OCI-LY1 (cell line): ENCODE measurements around the gene ZFYVE9.

ENCODE experiments used
- H2AFZ ChIP-seq: fragments of 200-600 bp; sonication (generic), shearing (Covaris generic); 2 replicates; pipeline ENCODE4 v1.6.0; 2014; ENCODE audit warnings: antibody characterized with exemption, mild to moderate bottlenecking, low read length
- H3F3A ChIP-seq: fragments of 200-600 bp; sonication (generic), shearing (Covaris generic); 2 replicates; pipeline ENCODE4 v1.6.0; 2014; ENCODE audit warnings: mild to moderate bottlenecking, antibody characterized with exemption, low read length, moderate library complexity; ENCODE audit not compliant: insufficient read depth
- H3K27ac ChIP-seq: fragments of 200-600 bp; sonication (generic); 2 replicates; pipeline ENCODE4 v1.5.1; 2014; ENCODE audit warnings: low read length, mixed run types, mild to moderate bottlenecking, low read depth; ENCODE audit not compliant: poor library complexity, severe bottlenecking
- H3K27me3 ChIP-seq: fragments of 200-600 bp; sonication (generic); 2 replicates; pipeline ENCODE4 v1.6.0; 2014; ENCODE audit warnings: antibody characterized with exemption, mild to moderate bottlenecking, low read length, moderate library complexity; ENCODE audit not compliant: insufficient read depth
- H3K36me3 ChIP-seq: fragments of 200-600 bp; sonication (generic); 2 replicates; pipeline ENCODE4 v1.6.1; 2014; ENCODE audit warnings: mild to moderate bottlenecking, antibody characterized with exemption, low read length, moderate library complexity, mixed read lengths; ENCODE audit not compliant: insufficient read depth
- H3K4me1 ChIP-seq: fragments of 200-600 bp; sonication (generic); 2 replicates; pipeline ENCODE4 v1.5.1; 2014; ENCODE audit warnings: mild to moderate bottlenecking, low read length, moderate library complexity; ENCODE audit not compliant: insufficient read depth, severe bottlenecking
- H3K4me2 ChIP-seq: fragments of 200-600 bp; sonication (generic), shearing (Covaris generic); 2 replicates; pipeline ENCODE4 v1.6.1; 2014; ENCODE audit warnings: low read length
- H3K4me3 ChIP-seq: fragments of 200-600 bp; sonication (generic); 2 replicates; pipeline ENCODE4 v1.5.1; 2014; ENCODE audit warnings: low read length, low read depth, mild to moderate bottlenecking, mixed read lengths; ENCODE audit not compliant: poor library complexity, severe bottlenecking
- H3K79me2 ChIP-seq: fragments of 200-600 bp; shearing (Covaris generic); 2 replicates; pipeline ENCODE4 v1.6.1; 2016; ENCODE audit warnings: mixed run types, low read length, mixed read lengths; ENCODE audit not compliant: insufficient read depth
- H3K9ac ChIP-seq: fragments of 200-600 bp; sonication (generic), shearing (Covaris generic); 2 replicates; pipeline ENCODE4 v1.6.1; 2014; ENCODE audit warnings: mild to moderate bottlenecking, low read length, mixed read lengths
- H3K9me2 ChIP-seq: fragments of 200-600 bp; sonication (generic), shearing (Covaris generic); 2 replicates; pipeline ENCODE4 v1.6.1; 2014; ENCODE audit warnings: low read depth, mild to moderate bottlenecking, low read length, mixed read lengths
- H3K9me3 ChIP-seq: fragments of 200-600 bp; shearing (Covaris generic); 2 replicates; pipeline ENCODE4 v1.6.1; 2014; ENCODE audit warnings: low read length, mixed read lengths
- H4K20me1 ChIP-seq: fragments of 200-600 bp; sonication (generic), shearing (Covaris generic); 2 replicates; pipeline ENCODE4 v1.6.0; 2016; ENCODE audit warnings: mild to moderate bottlenecking, low read length; ENCODE audit not compliant: insufficient read depth
- CTCF ChIP-seq: fragments of 200-600 bp; sonication (generic), shearing (Covaris generic); IDR thresholded peaks from 2 replicates; pipeline ENCODE4 v1.5.1; 2017; ENCODE audit warnings: mild to moderate bottlenecking, antibody characterized with exemption, low read length, moderate library complexity, mixed read lengths
- EZH2 ChIP-seq: fragments of 200-600 bp; sonication (generic), shearing (Covaris generic); IDR thresholded peaks from 2 replicates; pipeline ENCODE4 v1.8.0; 2017; ENCODE audit warnings: borderline replicate concordance, mixed run types, mild to moderate bottlenecking, antibody characterized with exemption, low read length, moderate library complexity, mixed read lengths

Gene ZFYVE9

GRCh38 chr1:52259886-52260285 is 118.0 kb downstream of the ZFYVE9 start:
- no peaks in the 10 kb centered on the region for H4K20me1 ChIP-seq
- H3K9ac ChIP-seq = no peak overlapping the region
- no peaks in the 10 kb centered on the region for H3K36me3 ChIP-seq
- H3K27me3 ChIP-seq = no peaks in the 10 kb centered on the region
- H2AFZ ChIP-seq = no peak overlapping the region
- no peaks in the 10 kb centered on the region for H3F3A ChIP-seq
- no peaks in the 10 kb centered on the region for H3K9me3 ChIP-seq
- no peaks in the 10 kb centered on the region for H3K79me2 ChIP-seq
- no peak overlapping the region for H3K4me3 ChIP-seq
- no peaks in the 10 kb centered on the region for H3K4me1 ChIP-seq
- TF ChIP-seq CTCF = no peak
- TF ChIP-seq EZH2 = no peak
- H3K27ac ChIP-seq = no peak overlapping the region
- no peak overlapping the region for H3K4me2 ChIP-seq
- H3K9me2 ChIP-seq = no peaks in the 10 kb centered on the region

GRCh38 chr1:52263153-52263910 is 121.4 kb downstream of the ZFYVE9 start:
- Histone ChIP-seq H3F3A (no peaks in the 10 kb centered on the region), H3K4me2 (no peak overlapping the region), H3K4me1 (no peaks in the 10 kb centered on the region), H3K27me3 (no peaks in the 10 kb centered on the region), H4K20me1 (no peaks in the 10 kb centered on the region), H3K9me2 (no peaks in the 10 kb centered on the region), H2AFZ (no peak overlapping the region), H3K9me3 (no peaks in the 10 kb centered on the region), H3K79me2 (no peaks in the 10 kb centered on the region), H3K9ac (no peak overlapping the region), H3K4me3 (no peak overlapping the region), H3K36me3 (no peaks in the 10 kb centered on the region), H3K27ac (no peak overlapping the region)
- TF ChIP-seq EZH2 (no peak), CTCF (no peak)

GRCh38 chr1:52264530-52265115 is 122.7 kb downstream of the ZFYVE9 start:
- no peaks in the 10 kb centered on the region for H3F3A ChIP-seq
- H3K36me3 ChIP-seq = no peaks in the 10 kb centered on the region
- no peaks in the 10 kb centered on the region for H3K9me3 ChIP-seq
- H4K20me1 ChIP-seq = no peaks in the 10 kb centered on the region
- no peak overlapping the region for H3K9ac ChIP-seq
- H3K9me2 ChIP-seq = no peaks in the 10 kb centered on the region
- H2AFZ ChIP-seq = no peak overlapping the region
- H3K4me2 ChIP-seq = no peak overlapping the region
- H3K4me1 ChIP-seq = no peaks in the 10 kb centered on the region
- peak; percentile 4; the same call in 1 of the 2 replicates for TF ChIP-seq CTCF
- no peak for TF ChIP-seq EZH2
- H3K27ac ChIP-seq = no peak overlapping the region
- H3K4me3 ChIP-seq = no peak overlapping the region
- no peaks in the 10 kb centered on the region for H3K79me2 ChIP-seq
- H3K27me3 ChIP-seq = no peaks in the 10 kb centered on the region
